SIG-M5 treated with dmso at 0.1 percent for 504 hours (cell line): Measurements from ENCODE around the gene MDM4.
A peak's percentile ranks its signal among the peaks of the same experiment; 100 is the strongest.

Experiments used
- DNase-seq: peaks from one replicate; lab custom pipeline; 2025; ENCODE audit not compliant: unreplicated experiment; lab: John Stamatoyannopoulos, UW

MDM4 gene

GRCh38 chr1:204576422-204576821 lies 60.2 kb downstream of the MDM4 start:
- no peak for DNase-seq

- DNase-seq, result no peak
These were observed 61.7 kb downstream of the MDM4 start for GRCh38 chr1:204577794-204578478.

- peak; percentile 83 for DNase-seq
These were observed 62.9 kb downstream of the MDM4 start for GRCh38 chr1:204578867-204579664.

GRCh38 chr1:204579681-204580080 lies 63.5 kb downstream of the MDM4 start:
- no peak for DNase-seq

GRCh38 chr1:204580862-204581261 lies 64.7 kb downstream of the MDM4 start:
- no peak for DNase-seq

GRCh38 chr1:204581759-204582158 lies 65.6 kb downstream of the MDM4 start:
- DNase-seq, result no peak

- no peak for DNase-seq
These were observed 67.9 kb downstream of the MDM4 start for GRCh38 chr1:204583909-204584632.

- no peak for DNase-seq
These were observed 68.6 kb downstream of the MDM4 start for GRCh38 chr1:204584699-204585372.

GRCh38 chr1:204587621-204588020 lies 71.4 kb downstream of the MDM4 start:
- no peak for DNase-seq

- peak; percentile 17 for DNase-seq
These were observed 72.6 kb downstream of the MDM4 start for GRCh38 chr1:204588826-204589225.

- DNase-seq, result no peak
These were observed 73.3 kb downstream of the MDM4 start for GRCh38 chr1:204589409-204590038.

GRCh38 chr1:204591473-204592090 lies 75.4 kb downstream of the MDM4 start:
- no peak for DNase-seq

GRCh38 chr1:204592246-204592948 lies 76.2 kb downstream of the MDM4 start:
- DNase-seq, result no peak

GRCh38 chr1:204598319-204598969 lies 82.2 kb downstream of the MDM4 start:
- DNase-seq, result peak; percentile 66

- DNase-seq, result no peak
These were observed 82.9 kb downstream of the MDM4 start for GRCh38 chr1:204599098-204599497.

- no peak for DNase-seq
These were observed 83.4 kb downstream of the MDM4 start for GRCh38 chr1:204599596-204599995.

GRCh38 chr1:204600203-204600602 lies 84.0 kb downstream of the MDM4 start:
- no peak for DNase-seq

GRCh38 chr1:204600968-204601367 lies 84.8 kb downstream of the MDM4 start:
- no peak for DNase-seq

- no peak for DNase-seq
These were observed 85.9 kb downstream of the MDM4 start for GRCh38 chr1:204602111-204602579.
